Mammary epithelial cell (primary cell): ENCODE results near the gene KRTAP13-1.

Source experiments
- EZH2 ChIP-seq: IDR thresholded peaks from 2 replicates; pipeline ENCODE4 v1.6.1; 2012; ENCODE audit warnings: low read length, inconsistent platforms, borderline replicate concordance
- TF ChIP-seq, protein P1 (sequence below), 2 donors: IDR thresholded peaks in 1 of 2; conservative IDR thresholded peaks in 1 of 2; 2 replicates each; pipeline ENCODE4 v1.5.1; 2011 to 2012; ENCODE audit warnings: inconsistent platforms in 2 of 2, low read length in 2 of 2, mild to moderate bottlenecking in 2 of 2, control low read depth in 1 of 2, low read depth in 1 of 2; ENCODE audit not compliant: insufficient read depth in 1 of 2; ENCODE audit errors: extremely low read depth in 1 of 2

DNA sequence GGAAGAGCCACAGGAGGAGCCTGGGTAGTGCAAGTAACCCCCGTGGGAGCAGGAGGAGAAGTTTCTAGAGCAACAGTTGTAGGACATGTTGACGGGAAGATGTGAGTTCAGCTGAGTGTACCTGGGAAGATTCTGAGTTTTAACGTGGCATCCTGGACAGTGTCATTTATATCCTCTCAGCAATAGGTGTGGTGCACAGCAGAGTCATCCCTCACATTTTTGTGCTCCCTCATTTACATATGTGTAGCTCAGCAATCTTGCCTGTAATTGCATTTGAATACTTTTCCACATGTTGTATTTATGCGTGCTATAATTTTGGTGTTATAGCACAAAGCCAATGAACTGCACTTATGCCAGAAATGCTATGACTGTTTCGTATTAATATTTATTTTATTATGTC, 30.0 kb downstream of the KRTAP13-1 start, which contains the start of gene KRTAP13-3:
- TF ChIP-seq, protein P1, sequence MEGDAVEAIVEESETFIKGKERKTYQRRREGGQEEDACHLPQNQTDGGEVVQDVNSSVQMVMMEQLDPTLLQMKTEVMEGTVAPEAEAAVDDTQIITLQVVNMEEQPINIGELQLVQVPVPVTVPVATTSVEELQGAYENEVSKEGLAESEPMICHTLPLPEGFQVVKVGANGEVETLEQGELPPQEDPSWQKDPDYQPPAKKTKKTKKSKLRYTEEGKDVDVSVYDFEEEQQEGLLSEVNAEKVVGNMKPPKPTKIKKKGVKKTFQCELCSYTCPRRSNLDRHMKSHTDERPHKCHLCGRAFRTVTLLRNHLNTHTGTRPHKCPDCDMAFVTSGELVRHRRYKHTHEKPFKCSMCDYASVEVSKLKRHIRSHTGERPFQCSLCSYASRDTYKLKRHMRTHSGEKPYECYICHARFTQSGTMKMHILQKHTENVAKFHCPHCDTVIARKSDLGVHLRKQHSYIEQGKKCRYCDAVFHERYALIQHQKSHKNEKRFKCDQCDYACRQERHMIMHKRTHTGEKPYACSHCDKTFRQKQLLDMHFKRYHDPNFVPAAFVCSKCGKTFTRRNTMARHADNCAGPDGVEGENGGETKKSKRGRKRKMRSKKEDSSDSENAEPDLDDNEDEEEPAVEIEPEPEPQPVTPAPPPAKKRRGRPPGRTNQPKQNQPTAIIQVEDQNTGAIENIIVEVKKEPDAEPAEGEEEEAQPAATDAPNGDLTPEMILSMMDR (conservative IDR thresholded peaks at IDR 0.05 in 1 of 2, IDR thresholded peaks at IDR 0.05 in 1 of 2; ENCODE audit: extremely low read depth in 1 of 2, insufficient read depth in 1 of 2, low read depth in 1 of 2, low read length in 2 of 2), result no peak
- no peak for TF ChIP-seq EZH2
